Hair follicle dermal papilla cell (primary cell): ENCODE results near the gene ABHD3. TPM values are rescaled to one million over a fixed set of nuclear protein-coding genes. Genes with fewer than 3 reads are reported as not detected.

Source experiments
- small RNA-seq: library from RNA; depleted of rRNA; stranded (forward); fragments of <200 nt; gene quantifications from one replicate; pipeline ENCODE3, GENCODE V24; 2012
- total RNA-seq: library from RNA; depleted of rRNA; stranded (reverse); fragments of >200 nt; gene quantifications from 2 replicates; pipeline ENCODE4 v1.2.3, GENCODE V29; 2012

Gene ABHD3
- 3.1 and 3.4 TPM in 2 replicates for total RNA-seq

GRCh38 chr18:21704603-21705364 is at the start of gene ABHD3:
ABHD3 (minus strand) TSS chr18:21704774; CDS start chr18:21704665, 109 bp downstream.

DNA sequence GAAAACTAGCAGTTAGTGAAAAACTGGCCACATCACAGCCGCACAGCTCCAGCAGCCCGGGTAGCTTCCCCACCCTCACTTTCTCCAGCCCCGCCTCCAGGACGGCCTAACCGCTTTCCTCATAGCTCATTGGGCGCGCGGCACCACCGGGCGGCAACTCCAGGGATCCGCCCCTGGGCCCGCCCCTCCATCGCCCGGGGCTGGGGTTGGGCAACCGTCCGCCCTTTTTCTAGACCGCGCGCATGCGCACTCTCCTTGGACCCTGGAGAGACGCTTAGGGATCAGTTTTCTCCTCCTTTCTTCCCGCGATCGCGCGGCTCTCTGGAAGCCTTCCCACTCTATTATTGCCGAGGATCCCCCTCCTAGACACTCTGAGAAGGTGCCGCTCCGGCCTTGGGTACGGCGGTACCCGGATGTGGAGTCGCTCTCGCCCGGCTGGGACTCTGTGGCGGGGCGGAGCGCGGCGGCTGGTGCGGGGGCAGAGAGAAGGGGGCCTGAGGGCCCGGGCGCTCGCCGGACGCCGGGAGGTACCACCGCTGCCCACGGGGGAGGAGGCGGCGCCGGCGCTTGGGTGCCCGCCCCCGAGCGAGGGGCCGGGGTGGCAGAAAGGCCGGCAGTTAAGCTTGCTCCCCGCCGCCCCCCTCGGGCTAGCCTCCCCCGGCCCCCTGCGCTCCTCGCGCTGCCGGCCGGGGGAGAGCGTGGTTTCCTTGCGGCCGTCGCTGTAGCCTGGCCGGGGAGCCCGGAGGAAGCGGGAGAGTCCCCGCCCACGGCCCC is 36.2 kb upstream of the ABHD3 start, which contains the start of gene MIB1:
MIB1 (plus strand) TSS at position 255 of the 774 bp plus-strand sequence. CDS start 792 bp downstream, outside the sequence.

DNA sequence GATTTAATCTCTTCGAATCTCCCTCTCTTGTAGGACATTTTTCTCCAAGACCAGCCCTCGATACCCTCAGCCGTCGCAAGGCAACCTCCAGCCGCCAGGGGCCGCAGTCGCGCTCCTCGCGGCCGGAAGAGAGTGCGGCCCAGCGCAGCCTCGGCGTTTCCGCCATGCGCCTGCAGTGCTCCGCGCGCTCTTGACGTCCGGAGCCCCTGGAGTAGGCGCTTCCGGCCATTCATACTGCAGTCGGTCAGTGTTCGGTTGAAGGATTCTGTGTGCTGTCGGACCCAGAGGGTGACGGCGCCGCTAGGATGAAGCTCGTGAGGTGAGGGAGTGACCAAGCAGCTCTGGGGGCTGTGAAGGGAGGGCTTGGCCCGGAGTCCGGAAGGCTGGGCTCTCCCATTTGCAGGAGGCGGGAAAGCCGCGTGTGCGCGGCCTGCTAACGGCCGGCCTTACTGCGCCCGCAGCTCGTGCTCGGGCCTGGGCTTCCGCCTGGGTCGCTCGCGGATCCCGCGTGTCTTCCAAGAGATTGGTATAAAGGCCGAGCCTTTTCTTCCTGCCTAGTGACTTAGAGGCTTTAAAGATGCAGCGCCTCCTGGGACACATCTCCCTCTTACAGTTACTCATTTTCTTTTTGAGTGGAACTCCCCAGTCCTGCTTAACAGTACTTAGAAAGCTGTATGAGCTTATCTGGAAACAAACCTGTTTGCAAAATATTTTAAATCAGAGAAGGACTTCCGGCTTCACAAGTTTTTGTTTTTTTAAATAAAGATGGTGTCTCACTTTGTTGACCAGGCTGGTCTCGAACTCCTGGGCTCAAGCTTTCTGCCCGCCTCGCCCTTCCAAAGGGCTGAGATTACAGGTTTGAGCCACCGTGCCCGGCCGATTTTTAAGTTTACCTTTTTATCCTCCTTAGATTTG is 92.2 kb downstream of the ABHD3 start, which contains the start of gene SNRPD1:
SNRPD1 (plus strand) TSS at position 190 of the 915 bp plus-strand sequence; CDS start at position 306, 116 bp downstream.

Small RNAs within 50 kb of the gene (small RNA-seq; reads per million reads assigned to genes)
- gene MIR320C1, result not detected
- gene RF00019, result not detected
- not detected for gene RF01241

Other genes with a start within 250 kb of the ABHD3 start
- gene ESCO1, start 104.1 kb downstream of the ABHD3 start, total RNA-seq, result 12.0 and 13.6 TPM in 2 replicates
- gene SNRPD1, start 92.5 kb downstream of the ABHD3 start, total RNA-seq, result 5.5 and 10.3 TPM in 2 replicates
- gene MIB1, start 36.0 kb upstream of the ABHD3 start, total RNA-seq, result 60.2 and 72.4 TPM in 2 replicates